Urinary bladder (tissue), 4 donors: ENCODE measurements around the gene AMD1. TPM values are rescaled to one million over a fixed set of nuclear protein-coding genes. Genes with fewer than 3 reads are reported as not detected.

Source experiments
- DNase-seq: peaks from one replicate; pipeline ENCODE4 v3.0.0-alpha.2; 2015; ENCODE audit errors: extremely low spot score
- H3K27ac ChIP-seq: one replicate; pipeline ENCODE4 v1.5.1; 2013; ENCODE audit warnings: low read depth, mild to moderate bottlenecking, moderate library complexity
- H3K36me3 ChIP-seq: one replicate; pipeline ENCODE4 v1.6.1; 2013; ENCODE audit warnings: mild to moderate bottlenecking, moderate library complexity; ENCODE audit not compliant: insufficient read depth
- H3K4me1 ChIP-seq: one replicate; pipeline ENCODE4 v1.6.1; 2013; ENCODE audit warnings: mild to moderate bottlenecking, moderate library complexity; ENCODE audit not compliant: insufficient read depth
- H3K4me3 ChIP-seq: one replicate; pipeline ENCODE4 v1.5.1; 2013; ENCODE audit warnings: low read depth, low read length
- WGBS: extraction: QIAGEN DNeasy Blood & Tissue Kit; methylation state at CpG from one replicate; pipeline ENCODE4 v1.1.7; 2013; 5-methylcytosine and 5-hydroxymethylcytosine counted together
- polyA plus RNA-seq: library from polyadenylated mRNA; stranded (reverse); fragments of 200-250 nt; gene quantifications from one replicate; pipeline ENCODE4 v1.2.3, GENCODE V29; 2013
- total RNA-seq: library from RNA; depleted of rRNA; stranded (reverse); fragments of >200 nt; gene quantifications from one replicate; pipeline ENCODE4 v1.2.3, GENCODE V29; 2014
- donor health status: healthy with polysubstance abuse.
- donor health status: healthy.

Gene AMD1
- total and polyA plus RNA-seq, 2 donors, result 37.0 to 92.8 TPM

GRCh38 chr6:110859335-110859792 lies 15.2 kb upstream of the AMD1 start:
- Histone ChIP-seq H3K4me3 (no peak overlapping the region), H3K36me3 (no peaks in the 10 kb centered on the region), H3K4me1 (no peaks in the 10 kb centered on the region), H3K27ac (no peak overlapping the region)
- no peak for DNase-seq
- 89% methylated on average over 12 of the region's 12 CpGs for WGBS

GRCh38 chr6:110864824-110865223 lies 9.8 kb upstream of the AMD1 start:
- H3K27ac ChIP-seq, result no peak overlapping the region
- H3K36me3 ChIP-seq, result no peaks in the 10 kb centered on the region
- H3K4me3 ChIP-seq, result no peak overlapping the region
- no peak for DNase-seq
- 28% methylated on average over 2 of the region's 2 CpGs for WGBS
- no peaks in the 10 kb centered on the region for H3K4me1 ChIP-seq

DNA sequence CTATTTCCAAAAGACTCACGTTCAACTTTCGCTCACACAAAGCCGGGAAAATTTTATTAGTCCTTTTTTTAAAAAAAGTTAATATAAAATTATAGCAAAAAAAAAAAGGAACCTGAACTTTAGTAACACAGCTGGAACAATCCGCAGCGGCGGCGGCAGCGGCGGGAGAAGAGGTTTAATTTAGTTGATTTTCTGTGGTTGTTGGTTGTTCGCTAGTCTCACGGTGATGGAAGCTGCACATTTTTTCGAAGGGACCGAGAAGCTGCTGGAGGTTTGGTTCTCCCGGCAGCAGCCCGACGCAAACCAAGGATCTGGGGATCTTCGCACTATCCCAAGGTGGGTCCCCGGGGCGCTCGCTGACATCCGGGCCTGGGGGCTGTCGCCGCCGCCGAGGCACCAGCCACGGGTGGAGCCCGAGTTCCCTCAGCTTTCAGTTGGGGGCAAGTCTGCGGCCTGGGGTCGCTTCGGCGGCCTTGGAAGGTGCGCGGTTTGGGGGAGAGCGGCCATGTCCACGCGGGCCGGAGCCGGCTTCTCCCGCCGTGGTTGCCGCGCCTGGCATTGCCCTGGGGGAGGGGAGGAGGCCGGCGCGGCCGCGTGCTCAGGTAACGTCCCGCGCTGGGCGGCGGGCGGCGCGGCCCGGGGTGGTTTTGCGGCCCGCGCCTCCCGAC lies 429 bp downstream of the AMD1 start:
- DNase-seq, result no peak
- Histone ChIP-seq H3K4me3 (peak overlapping the region; percentile 96), H3K36me3 (no peaks in the 10 kb centered on the region), H3K4me1 (peaks cover 1% of the 10 kb centered on the region), H3K27ac (peak overlapping the region; percentile 91)
- under 1% methylated on average over 60 of the region's 60 CpGs for WGBS

- no peak for DNase-seq
- Histone ChIP-seq H3K27ac (peak overlapping the region; percentile 91), H3K36me3 (no peaks in the 10 kb centered on the region), H3K4me3 (peak overlapping the region; percentile 96), H3K4me1 (peaks cover 1% of the 10 kb centered on the region)
- under 1% methylated on average over 61 of the region's 61 CpGs for WGBS
Observed at GRCh38 chr6:110875548-110876169, 1.1 kb downstream of the AMD1 start.

DNA sequence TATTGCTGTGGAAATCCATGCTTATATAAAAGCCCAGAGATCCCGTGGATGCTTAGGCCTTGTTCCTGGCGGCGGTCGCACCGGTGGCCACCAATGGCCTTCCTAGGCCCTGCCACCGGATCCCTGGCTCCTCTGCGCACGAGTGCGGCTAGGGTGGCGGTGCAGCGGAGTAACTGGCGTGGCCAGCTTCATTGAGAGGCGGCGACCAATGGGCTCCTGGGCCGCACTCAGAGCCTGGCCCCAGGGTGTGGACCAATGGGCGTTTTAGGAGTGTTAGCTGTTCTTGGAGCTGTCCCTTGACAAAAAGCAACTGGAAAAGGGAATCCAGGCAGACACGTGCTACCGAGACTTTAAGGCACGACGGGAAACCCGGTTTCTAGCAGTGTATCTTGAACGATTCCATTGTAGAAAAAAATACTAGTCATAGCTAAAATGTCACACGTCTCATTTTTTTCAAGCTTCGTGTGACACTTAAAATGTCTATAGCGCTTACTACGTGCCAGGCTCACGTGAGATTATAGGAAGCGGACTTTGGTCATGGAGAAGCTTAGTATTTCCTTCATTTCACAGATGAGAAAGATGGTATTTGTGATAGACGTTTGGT lies 1.7 kb downstream of the AMD1 start:
- WGBS, result 2% methylated on average over 29 of the region's 29 CpGs
- Histone ChIP-seq H3K4me3 (peak overlapping the region; percentile 96), H3K27ac (peak overlapping the region; percentile 91), H3K36me3 (no peaks in the 10 kb centered on the region), H3K4me1 (peaks cover 1% of the 10 kb centered on the region)
- peak; percentile 55 for DNase-seq

DNA sequence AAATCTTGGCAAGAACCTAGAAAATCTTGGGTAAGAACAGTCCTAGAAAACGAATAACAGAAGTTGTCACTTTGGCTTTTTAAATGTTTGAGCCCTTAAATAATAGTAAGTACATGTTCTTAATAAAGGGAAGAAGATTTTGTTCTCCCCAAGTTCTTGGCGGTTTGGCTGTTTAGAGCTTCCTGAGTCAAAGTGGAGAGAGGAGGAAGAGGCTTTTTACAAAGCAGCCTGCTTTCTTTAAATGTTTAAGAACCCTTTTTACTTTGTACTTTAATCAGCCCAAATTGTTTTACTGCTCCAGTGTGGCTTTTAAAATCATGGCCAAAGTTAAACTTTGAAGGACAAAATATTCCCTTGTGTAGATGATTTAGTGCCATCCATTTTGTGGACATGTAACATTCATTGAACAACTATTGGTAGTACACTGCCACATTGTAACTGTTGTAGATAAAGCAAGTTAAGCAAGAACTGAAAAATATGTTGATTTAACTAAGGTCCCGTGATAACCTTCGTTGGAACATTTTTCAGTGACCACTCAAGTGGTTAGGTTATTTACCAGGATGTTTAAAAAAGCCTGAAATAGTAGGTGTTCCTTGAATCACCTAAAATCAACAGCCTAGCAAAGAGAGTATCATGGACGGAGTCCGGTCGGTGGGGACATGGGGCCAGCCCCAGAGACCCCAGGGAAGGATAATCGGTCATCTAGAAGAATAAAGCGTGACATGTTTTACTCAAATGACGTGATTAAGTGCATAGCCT lies 2.4 kb downstream of the AMD1 start:
- Histone ChIP-seq H3K36me3 (no peaks in the 10 kb centered on the region), H3K4me1 (peaks cover 1% of the 10 kb centered on the region), H3K27ac (no peak overlapping the region), H3K4me3 (peak overlapping the region; percentile 96)
- WGBS, result 44% methylated on average over 10 of the region's 10 CpGs
- DNase-seq, result no peak

GRCh38 chr6:110877569-110877968 lies 3.0 kb downstream of the AMD1 start:
- Histone ChIP-seq H3K4me1 (peaks cover 1% of the 10 kb centered on the region), H3K36me3 (no peaks in the 10 kb centered on the region), H3K27ac (no peak overlapping the region), H3K4me3 (no peak overlapping the region)
- DNase-seq, result no peak
- 35% methylated on average over 2 of the region's 2 CpGs for WGBS

DNA sequence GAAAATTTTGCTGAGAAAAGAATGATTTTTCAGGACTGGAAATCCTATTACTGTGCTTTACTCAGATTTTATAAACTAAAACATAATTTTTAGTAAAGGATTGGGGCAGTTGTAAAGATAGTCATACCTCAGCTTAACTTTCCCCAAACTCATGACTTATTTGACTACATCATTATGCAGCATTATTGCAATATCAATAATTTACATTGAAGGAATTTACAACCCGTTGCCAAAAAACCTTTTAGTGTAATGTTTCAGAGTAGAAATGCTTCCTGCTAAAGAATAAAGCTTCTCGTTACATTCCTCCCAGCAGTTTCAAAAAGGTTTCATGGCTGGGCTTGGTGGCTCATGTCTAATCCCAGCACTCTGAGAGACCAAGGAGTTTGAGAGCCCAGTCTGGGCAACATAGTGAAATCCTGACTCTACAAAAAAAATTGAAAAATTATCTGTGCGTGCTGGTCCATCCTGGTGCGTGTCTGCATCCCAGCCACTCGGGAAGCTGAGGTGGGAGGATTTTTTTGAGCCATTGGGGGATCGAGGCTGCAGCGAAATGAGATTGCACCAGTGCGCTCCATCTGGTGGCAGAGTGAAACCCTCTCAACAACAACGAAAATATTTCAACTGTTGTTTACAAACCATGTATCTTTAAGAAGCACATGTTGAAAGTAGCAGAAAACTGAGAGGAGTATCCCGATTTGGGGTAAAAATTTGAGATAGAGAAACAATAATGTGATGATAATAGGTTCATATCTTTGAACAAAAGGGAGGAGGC lies 4.4 kb downstream of the AMD1 start:
- DNase-seq, result no peak
- H3K27ac ChIP-seq, result no peak overlapping the region
- WGBS, result 37% methylated on average over 10 of the region's 10 CpGs
- peaks cover 3% of the 10 kb centered on the region for H3K4me1 ChIP-seq
- no peaks in the 10 kb centered on the region for H3K36me3 ChIP-seq
- H3K4me3 ChIP-seq, result no peak overlapping the region

GRCh38 chr6:110880651-110881050 lies 6.1 kb downstream of the AMD1 start:
- no peaks in the 10 kb centered on the region for H3K36me3 ChIP-seq
- H3K4me1 ChIP-seq, result peaks cover 3% of the 10 kb centered on the region
- WGBS, result 88% methylated on average over 9 of the region's 9 CpGs
- DNase-seq, result no peak
- H3K27ac ChIP-seq, result no peak overlapping the region
- no peak overlapping the region for H3K4me3 ChIP-seq

- no peaks in the 10 kb centered on the region for H3K36me3 ChIP-seq
- no peak for DNase-seq
- WGBS, result 68% methylated on average over 9 of the region's 9 CpGs
- peaks cover 2% of the 10 kb centered on the region for H3K4me1 ChIP-seq
- no peak overlapping the region for H3K4me3 ChIP-seq
- H3K27ac ChIP-seq, result no peak overlapping the region
Observed at GRCh38 chr6:110881546-110882273, 7.1 kb downstream of the AMD1 start.

- WGBS, result 51% methylated on average over 1 of the region's 1 CpG
- H3K4me3 ChIP-seq, result no peak overlapping the region
- no peaks in the 10 kb centered on the region for H3K36me3 ChIP-seq
- peaks cover 2% of the 10 kb centered on the region for H3K4me1 ChIP-seq
- DNase-seq, result no peak
- no peak overlapping the region for H3K27ac ChIP-seq
Observed at GRCh38 chr6:110882274-110882619, 7.7 kb downstream of the AMD1 start.

- WGBS, result 55% methylated on average over 2 of the region's 2 CpGs
- peaks cover 2% of the 10 kb centered on the region for H3K4me1 ChIP-seq
Observed at GRCh38 chr6:110882824-110883554, 8.4 kb downstream of the AMD1 start.

More at GRCh38 chr6:110882824-110883554, 8.4 kb downstream of the AMD1 start:
- Histone ChIP-seq H3K36me3 (no peaks in the 10 kb centered on the region), H3K4me3 (no peak overlapping the region), H3K27ac (no peak overlapping the region)
- DNase-seq, result no peak
